G401.6 (cell line): ENCODE data around the gene GRID1.

ENCODE experiments used
- FAIRE-seq: peaks from 2 replicates; lab custom pipeline; 2012; peaks lifted over from hg19 to GRCh38; lab: Jason Lieb, UNC

The GRID1 gene

DNA sequence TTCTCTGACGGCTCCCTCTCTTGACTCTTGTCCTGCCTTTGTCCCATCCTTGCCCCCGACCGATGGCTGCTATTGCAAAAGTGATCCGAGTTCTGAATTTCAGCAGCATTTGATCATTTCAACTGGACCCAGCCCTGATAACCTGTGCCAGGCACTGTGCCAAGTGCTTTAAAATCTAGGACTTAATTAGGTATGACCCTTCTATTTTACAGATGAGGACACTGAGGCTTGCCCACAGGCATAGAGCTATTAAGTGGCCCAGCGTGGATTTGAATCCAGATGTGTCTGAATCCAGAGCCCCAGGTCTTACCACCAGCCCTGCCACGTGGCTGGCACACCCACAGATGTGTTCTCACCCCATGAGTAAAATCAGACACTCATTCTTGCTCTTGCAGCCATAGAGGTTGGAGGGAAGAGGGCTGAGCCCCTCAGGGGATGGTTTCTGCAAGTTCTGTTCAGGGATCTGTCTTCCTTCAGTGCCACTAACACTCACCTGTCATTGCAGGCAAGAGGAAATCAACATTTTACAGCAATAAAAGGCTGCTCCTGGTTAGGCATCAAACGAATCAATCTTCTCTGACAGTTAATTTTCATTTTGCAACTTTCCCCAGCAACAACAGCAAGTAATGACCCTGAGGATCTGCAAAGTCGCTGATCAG, 101.2 kb downstream of the GRID1 start:
- FAIRE-seq: no peak

DNA sequence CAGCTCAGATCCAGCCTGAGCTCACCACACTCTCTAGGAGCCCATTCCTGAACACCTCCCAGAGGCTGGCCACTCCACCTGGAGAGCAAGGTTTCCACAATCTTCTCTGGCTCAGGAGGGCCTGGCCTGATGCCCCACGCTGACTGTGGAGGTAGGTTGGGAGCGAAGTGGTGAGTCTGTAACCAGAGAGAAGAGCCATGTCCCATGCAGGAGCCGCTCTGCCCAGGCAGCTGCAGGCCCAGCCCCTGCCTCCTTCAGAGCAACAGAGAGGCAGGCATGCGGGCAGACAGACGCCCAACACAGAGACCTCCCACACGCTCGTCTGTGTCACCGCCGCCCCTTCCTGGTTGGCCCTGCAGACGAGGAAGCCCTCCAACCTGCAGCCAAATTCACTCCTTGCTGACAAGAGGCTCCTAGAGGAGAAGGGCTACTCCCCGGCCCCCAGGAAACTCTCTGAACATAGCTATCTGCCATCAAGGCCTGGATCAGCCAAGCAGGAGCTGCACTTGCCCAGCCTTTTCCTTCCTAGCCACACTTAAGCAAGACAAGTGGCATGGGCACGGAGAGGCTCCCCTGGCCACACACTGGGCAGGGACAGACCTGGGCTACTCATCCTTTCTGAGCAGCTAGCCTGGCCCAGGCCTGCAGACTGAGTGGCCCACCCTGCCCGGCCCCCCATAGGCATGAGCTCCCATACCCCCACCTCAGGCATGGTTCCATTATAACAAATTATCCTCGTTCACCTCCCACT, 101.9 kb downstream of the GRID1 start:
- FAIRE-seq: no peak

- no peak for FAIRE-seq
Measured at GRCh38 chr10:86263907-86264306, 102.7 kb downstream of the GRID1 start.

- FAIRE-seq: no peak
Measured at GRCh38 chr10:86263209-86263608, 103.4 kb downstream of the GRID1 start.

- FAIRE-seq: no peak
Measured at GRCh38 chr10:86262688-86263181, 103.9 kb downstream of the GRID1 start.

DNA sequence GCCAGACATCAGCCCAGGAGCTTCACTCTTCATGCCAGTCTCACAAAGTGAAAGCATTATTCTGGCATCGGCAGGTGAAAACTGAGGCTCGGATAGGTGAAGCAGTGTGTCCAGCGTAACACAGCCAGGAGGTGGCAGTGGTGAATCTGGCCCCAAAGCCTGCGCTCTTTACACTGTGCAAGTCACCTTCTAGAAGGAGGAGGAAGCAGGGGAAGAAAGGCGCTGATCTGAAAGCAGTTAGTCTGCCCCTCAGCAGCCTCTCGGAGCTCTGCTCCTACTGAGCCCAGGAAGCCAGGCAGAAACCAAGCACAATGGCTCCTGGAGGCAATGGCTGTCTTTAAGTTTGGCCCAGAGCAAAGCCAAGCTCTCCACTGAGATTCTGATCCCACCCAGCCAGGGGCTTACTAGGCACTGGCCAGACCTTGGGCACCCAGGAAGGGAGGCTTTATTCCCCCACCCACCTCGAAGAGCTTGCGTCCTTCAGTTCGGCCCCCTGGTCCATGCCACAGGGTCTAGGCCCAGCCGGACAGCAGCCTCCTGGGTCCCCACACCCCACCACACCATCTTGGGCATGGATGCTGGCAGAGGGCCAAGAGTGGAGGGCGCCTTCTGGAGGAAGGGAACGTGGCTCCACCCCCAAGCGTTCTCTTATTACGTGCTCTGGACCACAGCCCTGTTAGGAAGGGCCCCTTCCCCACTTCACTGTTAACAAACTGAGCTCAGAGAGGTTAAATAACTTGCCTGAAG, 104.5 kb downstream of the GRID1 start:
- FAIRE-seq: no peak

- no peak for FAIRE-seq
Measured at GRCh38 chr10:86261470-86261869, 105.1 kb downstream of the GRID1 start.

- no peak for FAIRE-seq
Measured at GRCh38 chr10:86260564-86260963, 106.0 kb downstream of the GRID1 start.

GRCh38 chr10:86259901-86260562, 106.6 kb downstream of the GRID1 start:
- no peak for FAIRE-seq

DNA sequence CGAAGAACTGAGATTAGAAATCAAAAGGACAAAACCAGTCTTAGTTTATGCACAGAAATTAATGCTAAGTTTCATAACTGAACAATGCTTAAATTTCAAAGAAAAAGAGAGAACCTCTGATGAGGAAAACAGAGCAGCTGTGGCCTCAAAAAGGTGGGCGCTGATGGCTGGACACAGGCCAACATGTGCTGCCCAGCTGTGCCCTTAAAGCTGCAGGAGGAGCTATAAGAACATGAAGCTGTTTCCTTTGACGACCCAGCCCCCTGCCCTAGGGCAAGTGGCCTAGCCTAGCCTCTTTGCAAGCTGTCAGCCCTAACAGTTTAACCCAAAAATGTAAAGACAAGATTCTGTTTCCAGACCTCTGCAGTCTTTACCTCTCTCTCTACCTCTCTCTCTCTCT, 107.7 kb downstream of the GRID1 start:
- FAIRE-seq: no peak

DNA sequence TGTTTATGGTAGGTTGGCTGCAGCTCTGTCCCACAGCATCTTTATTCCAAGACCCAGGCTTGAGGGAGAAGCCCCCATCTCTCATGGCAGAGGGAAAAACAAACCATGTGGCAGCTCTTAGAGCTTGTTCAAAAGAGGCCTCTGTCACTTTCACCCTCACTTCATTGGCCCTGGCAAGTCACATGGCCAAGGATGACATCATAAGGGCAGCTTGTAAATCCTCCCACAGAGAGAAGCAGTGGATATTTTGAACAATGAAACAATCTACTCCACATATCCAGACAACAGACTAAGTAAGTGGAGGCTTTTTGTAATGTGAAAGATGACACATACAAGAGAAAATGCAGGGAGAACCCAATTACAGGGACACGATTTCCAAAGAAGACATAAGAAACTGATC, 108.1 kb downstream of the GRID1 start:
- no peak for FAIRE-seq

DNA sequence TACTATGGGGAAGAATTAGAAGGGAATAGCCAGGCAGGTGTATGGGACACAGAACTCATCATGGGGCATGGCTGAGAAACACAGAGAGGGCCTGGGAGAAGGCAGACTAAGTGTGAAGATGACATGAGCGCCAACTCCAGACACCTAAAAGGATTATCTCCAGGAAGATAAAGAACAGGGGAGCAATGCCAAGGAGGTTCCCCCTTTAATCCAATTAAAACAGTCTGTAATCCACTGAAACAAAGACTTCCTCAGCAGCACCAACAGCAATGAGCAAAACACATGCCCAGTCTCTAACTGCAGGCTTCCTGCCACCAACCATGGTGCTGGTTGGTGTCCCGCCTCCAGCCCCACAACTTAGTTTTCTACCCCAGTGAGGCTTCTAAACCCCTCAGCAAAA, 108.9 kb downstream of the GRID1 start:
- no peak for FAIRE-seq

- FAIRE-seq: no peak
Measured at GRCh38 chr10:86256690-86257315, 109.8 kb downstream of the GRID1 start.

GRCh38 chr10:86255405-86256251, 111.0 kb downstream of the GRID1 start:
- FAIRE-seq: no peak

GRCh38 chr10:86254526-86255174, 111.9 kb downstream of the GRID1 start:
- FAIRE-seq: no peak

DNA sequence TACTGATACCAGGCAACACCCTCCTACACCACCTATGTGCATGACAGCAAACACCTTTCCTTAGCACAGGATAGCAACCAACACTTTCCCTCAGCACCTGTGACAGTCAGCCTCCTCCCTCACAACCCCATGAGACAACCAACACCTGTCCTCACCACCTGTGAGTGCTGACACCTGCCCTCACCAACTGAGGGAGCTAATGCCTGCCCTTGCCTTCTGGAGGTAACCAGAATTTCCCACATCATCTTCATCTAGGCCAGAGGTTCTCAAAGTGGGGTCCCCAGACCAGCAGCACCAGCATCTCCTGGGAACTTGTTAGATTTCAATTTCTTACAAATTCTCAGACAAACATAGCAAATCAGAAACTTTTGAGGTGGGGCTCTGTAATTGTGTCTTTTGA, 112.5 kb downstream of the GRID1 start:
- FAIRE-seq: no peak

- FAIRE-seq: no peak
Measured at GRCh38 chr10:86253091-86254072, 113.2 kb downstream of the GRID1 start.

DNA sequence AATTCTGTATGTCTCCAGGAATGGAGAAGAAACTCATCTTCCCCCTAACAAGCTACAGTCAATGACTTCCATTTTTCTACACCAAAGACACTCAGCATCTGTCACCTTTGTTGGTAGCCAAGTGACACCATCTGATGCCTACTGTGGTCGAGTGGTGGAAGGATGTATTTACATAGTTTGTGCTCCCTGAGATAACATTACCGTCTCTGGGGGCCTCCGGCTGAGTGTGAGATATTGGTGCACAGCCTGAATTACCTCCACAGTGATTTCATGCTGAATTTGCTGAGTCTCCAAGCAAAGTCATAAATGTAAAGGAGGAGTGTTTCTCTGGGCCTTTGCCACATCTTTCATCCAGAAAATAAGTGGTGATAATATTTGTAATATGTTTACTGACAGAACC, 114.0 kb downstream of the GRID1 start:
- no peak for FAIRE-seq

- FAIRE-seq: no peak
Measured at GRCh38 chr10:86252079-86252478, 114.5 kb downstream of the GRID1 start.
